GM18505 (cell line): ENCODE measurements around the gene TIMM29.

ENCODE experiments used
- ATAC-seq: cut with Tn5 transposase; IDR thresholded peaks from one replicate; pipeline ENCODE4 v1.9.1; 2021; ENCODE audit not compliant: unreplicated experiment
- POLR2A ChIP-seq: IDR thresholded peaks from 4 replicates; pipeline ENCODE4 v1.6.1; 2011; ENCODE audit warnings: borderline replicate concordance; ENCODE audit not compliant: insufficient read depth, insufficient read length; ENCODE audit errors: extremely low read depth

TIMM29 gene

GRCh38 chr19:10928563-10929401 is at the start of gene TIMM29, which contains the start of gene YIPF2:
TSS of gene TIMM29 (plus strand) at chr19:10928811. CDS start at chr19:10928823, 12 bp downstream.
TSS of gene YIPF2 (minus strand) at chr19:10928639. CDS start at chr19:10928410, 229 bp downstream.
- TF ChIP-seq POLR2A = peak; percentile 73
- ATAC-seq = peak; percentile 63

- TF ChIP-seq POLR2A = no peak
- ATAC-seq = no peak
These were observed 47.1 kb upstream of the TIMM29 start for GRCh38 chr19:10881403-10882107.

- TF ChIP-seq POLR2A = no peak
- ATAC-seq = no peak
These were observed 46.5 kb upstream of the TIMM29 start for GRCh38 chr19:10882108-10882457.

DNA sequence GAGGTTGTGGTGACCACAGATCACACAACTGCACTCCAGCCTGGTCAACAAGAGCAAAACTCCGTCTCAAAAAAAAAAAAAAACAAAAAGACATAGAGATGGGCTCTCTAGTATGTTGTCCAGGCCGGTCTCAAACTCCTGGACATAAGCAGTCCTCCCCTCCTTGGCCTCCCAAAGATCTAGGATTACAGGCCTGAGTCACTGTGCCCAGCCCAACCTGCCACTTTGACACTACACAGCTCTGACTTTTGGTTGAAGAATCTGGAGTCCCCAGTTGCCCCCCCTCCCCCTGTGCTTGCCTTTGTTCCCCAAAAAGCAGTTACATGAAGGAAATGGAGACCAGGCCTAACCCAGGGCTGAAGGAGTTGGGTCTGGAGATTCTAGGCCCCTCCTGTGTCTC is 44.3 kb upstream of the TIMM29 start:
- ATAC-seq = no peak
- no peak for TF ChIP-seq POLR2A

- no peak for TF ChIP-seq POLR2A
- no peak for ATAC-seq
These were observed 43.1 kb upstream of the TIMM29 start for GRCh38 chr19:10885201-10886169.

- no peak for ATAC-seq
- no peak for TF ChIP-seq POLR2A
These were observed 40.8 kb upstream of the TIMM29 start for GRCh38 chr19:10887616-10888367.

DNA sequence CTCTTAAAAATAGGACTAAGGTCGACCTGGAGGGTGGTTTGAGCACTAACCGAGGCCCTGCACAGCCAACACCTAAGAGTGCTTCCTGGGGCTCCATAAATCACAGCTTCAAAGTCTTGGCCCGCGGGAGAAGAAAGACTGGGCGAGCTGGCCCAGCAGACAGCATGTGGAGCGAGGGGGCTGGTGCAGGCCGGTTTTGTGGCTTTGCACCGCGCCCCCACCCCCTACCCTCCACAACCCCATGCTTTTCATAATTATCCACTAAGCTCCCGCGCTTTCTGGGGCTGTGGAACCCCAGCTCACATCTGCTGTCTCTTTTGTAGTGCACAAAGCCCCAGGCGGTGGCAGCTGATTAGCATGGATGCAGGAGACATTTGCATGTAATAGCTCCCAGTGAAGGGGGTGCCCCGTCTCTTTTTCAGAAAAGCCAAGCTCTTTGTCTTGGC is 40.2 kb upstream of the TIMM29 start:
- ATAC-seq = no peak
- TF ChIP-seq POLR2A = no peak

- no peak for TF ChIP-seq POLR2A
- ATAC-seq = no peak
These were observed 38.7 kb upstream of the TIMM29 start for GRCh38 chr19:10889880-10890279.

GRCh38 chr19:10891405-10892086 is 37.1 kb upstream of the TIMM29 start:
- ATAC-seq = no peak
- TF ChIP-seq POLR2A = no peak

- no peak for ATAC-seq
- no peak for TF ChIP-seq POLR2A
These were observed 36.4 kb upstream of the TIMM29 start for GRCh38 chr19:10892256-10892655.

GRCh38 chr19:10894911-10895213 is 33.7 kb upstream of the TIMM29 start:
- no peak for TF ChIP-seq POLR2A
- ATAC-seq = no peak

GRCh38 chr19:10895363-10895762 is 33.2 kb upstream of the TIMM29 start:
- no peak for TF ChIP-seq POLR2A

DNA sequence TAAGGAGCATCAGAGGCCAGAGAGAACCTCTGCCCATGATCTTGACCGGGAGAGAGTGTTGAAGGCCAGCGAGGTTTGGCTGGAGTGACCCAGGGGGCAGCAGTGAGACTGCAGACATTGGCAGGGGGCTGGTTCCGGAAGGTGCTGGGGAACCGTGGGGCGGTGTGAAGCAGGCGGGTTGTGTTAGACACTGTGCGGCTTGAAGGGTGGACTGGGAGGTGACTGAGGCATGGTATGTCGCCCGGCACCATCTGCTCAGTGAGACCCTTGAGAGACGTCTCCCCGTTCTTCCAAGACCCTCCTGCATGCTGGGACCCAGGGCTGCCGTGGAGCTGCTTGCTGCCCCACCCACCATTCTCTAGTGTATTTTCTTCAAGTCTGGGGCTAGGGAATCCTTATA is 32.7 kb upstream of the TIMM29 start:
- ATAC-seq = no peak
- TF ChIP-seq POLR2A = no peak

More at GRCh38 chr19:10895363-10895762, 33.2 kb upstream of the TIMM29 start:
- ATAC-seq = no peak
